ENCODE results near the gene ADAR. TPM values are rescaled to one million over a fixed set of nuclear protein-coding genes. Genes with fewer than 3 reads are reported as not detected.

ADAR gene
- total and polyA plus RNA-seq, 11 donors = 16.0 to 117 (median 54.3) TPM

- intact Hi-C loops (cut with DNase I) = no loop called here
- peak overlapping the region in 9 of 12 donors; percentile 18 to 59 (median 31) for H3K27ac ChIP-seq
These were observed 14.6 kb upstream of the ADAR start for GRCh38 chr1:154622503-154623039.

GRCh38 chr1:154621875-154622274 lies 13.9 kb upstream of the ADAR start:
- peak in 1 of 4 donors; percentile 14 for ATAC-seq
- no peaks in the 10 kb centered on the region for H3K27me3 ChIP-seq
- 59 to 77% (median 66%) methylated on average over 5 of the region's 5 CpGs for WGBS, 4 donors
- no peaks in the 10 kb centered on the region for H3K9me3 ChIP-seq
- H3K36me3 ChIP-seq = peaks cover 0 to 27% (median 8%) of the 10 kb centered on the region in 9 donors
- peaks cover 0 to 74% (median 36%) of the 10 kb centered on the region in 12 donors for H3K4me1 ChIP-seq
- TF ChIP-seq CTCF (IDR thresholded peaks at IDR 0.05) = no peak
- TF ChIP-seq POLR2A (IDR thresholded peaks at IDR 0.05) = no peak
- DNase-seq = no peak
- H3K27ac ChIP-seq = peak overlapping the region in 8 of 12 donors; percentile 18 to 57 (median 29)
- intact Hi-C loops (cut with DNase I) = no loop called here
- H3K4me3 ChIP-seq = no peak overlapping the region

More at GRCh38 chr1:154622503-154623039, 14.6 kb upstream of the ADAR start:
- no peak for DNase-seq
- Histone ChIP-seq H3K4me3 (no peak overlapping the region), H3K4me1 (peaks cover 0 to 73% (median 35%) of the 10 kb centered on the region in 12 donors), H3K27me3 (no peaks in the 10 kb centered on the region), H3K36me3 (peaks cover 0 to 27% (median 8%) of the 10 kb centered on the region in 9 donors), H3K9me3 (no peaks in the 10 kb centered on the region)
- TF ChIP-seq CTCF (IDR thresholded peaks at IDR 0.05) (no peak), POLR2A (IDR thresholded peaks at IDR 0.05) (no peak)
- ATAC-seq = no peak

- DNase-seq (no peak), ATAC-seq (no peak)
- 31 to 44% (median 37%) methylated on average over 3 of the region's 3 CpGs for WGBS, 4 donors
- Histone ChIP-seq H3K4me3 (no peak overlapping the region), H3K9me3 (no peaks in the 10 kb centered on the region), H3K36me3 (peaks cover 0 to 27% (median 8%) of the 10 kb centered on the region in 9 donors), H3K27ac (no peak overlapping the region), H3K4me1 (peaks cover 0 to 68% (median 34%) of the 10 kb centered on the region in 12 donors), H3K27me3 (no peaks in the 10 kb centered on the region)
- TF ChIP-seq CTCF (IDR thresholded peaks at IDR 0.05) = no peak
- no peak for TF ChIP-seq POLR2A (IDR thresholded peaks at IDR 0.05)
- intact Hi-C loops (cut with DNase I) = no loop called here
These were observed 12.8 kb upstream of the ADAR start for GRCh38 chr1:154620751-154621150.

GRCh38 chr1:154619181-154619948 lies 11.4 kb upstream of the ADAR start:
- Histone ChIP-seq H3K27me3 (no peaks in the 10 kb centered on the region), H3K36me3 (peaks cover 0 to 21% (median 6%) of the 10 kb centered on the region in 9 donors), H3K4me3 (no peak overlapping the region), H3K27ac (no peak overlapping the region), H3K9me3 (no peaks in the 10 kb centered on the region), H3K4me1 (peaks cover 0 to 55% (median 34%) of the 10 kb centered on the region in 12 donors)
- ATAC-seq = no peak
- WGBS, 4 donors = 85 to 88% (median 86%) methylated on average over 5 of the region's 5 CpGs
- intact Hi-C loops (cut with DNase I) = no loop called here
- DNase-seq = no peak
- no peak for TF ChIP-seq CTCF (IDR thresholded peaks at IDR 0.05)
- no peak for TF ChIP-seq POLR2A (IDR thresholded peaks at IDR 0.05)
